NCI-H1105 (cell line): ENCODE results near the gene IL26.

Experiments
- DNase-seq: peaks from one replicate; lab custom pipeline; 2025; lab: John Stamatoyannopoulos, UW

IL26 gene

GRCh38 chr12:68156636-68157035 lies 69.0 kb downstream of the IL26 start:
- DNase-seq: no peak

DNA sequence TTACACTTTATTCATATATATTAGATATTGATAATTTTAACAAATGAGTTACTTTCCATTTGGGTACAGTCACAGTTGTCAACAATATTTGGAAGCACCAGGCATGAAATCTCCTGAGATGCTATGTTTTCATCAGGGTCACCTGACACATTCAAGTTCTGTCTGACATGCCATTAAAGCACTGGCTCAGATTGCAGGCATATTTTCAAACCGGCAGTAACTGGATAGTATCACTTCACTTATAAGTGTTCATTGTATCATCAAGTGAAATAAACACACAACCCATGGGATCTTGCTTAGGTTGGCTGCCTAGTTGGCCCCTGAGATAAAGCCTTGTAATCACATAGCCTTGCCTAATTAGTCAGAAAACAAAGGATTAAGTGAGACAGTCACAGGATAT lies 70.8 kb downstream of the IL26 start:
- DNase-seq: no peak
